ENCODE measurements around the gene FMN1.
"Not testable (repeated sequence)": the region's sequence is repeated elsewhere in the genome, so short reads cannot be mapped to it uniquely, and the experiment has no call there.

Gene FMN1

DNA sequence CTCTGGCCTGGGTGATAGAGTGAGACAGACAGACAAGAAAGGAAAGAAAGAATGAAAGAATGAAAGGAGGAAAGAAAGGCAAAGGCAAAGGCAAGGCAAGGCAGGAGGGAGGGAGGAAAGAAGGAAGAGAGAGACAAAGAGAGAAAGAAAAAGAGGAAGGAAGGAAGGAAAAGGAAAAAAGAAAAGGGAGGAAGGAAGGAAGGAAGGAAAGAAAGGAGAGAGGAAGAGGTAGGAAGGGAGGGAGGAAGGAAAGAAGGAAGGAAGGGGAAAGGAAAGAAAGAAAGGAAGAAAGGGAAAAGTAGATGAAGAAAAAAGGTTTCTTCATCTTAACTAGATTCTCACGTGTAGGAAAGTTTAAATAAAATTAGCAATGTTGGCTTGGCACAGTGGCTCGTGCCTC is 334.5 kb downstream of the FMN1 start:
- no peak for DNase-seq (ENCODE audit: low spot score)

- no peak for DNase-seq (ENCODE audit: low spot score)
These were observed 335.3 kb downstream of the FMN1 start for GRCh38 chr15:32859251-32859650.

- no peak for DNase-seq (ENCODE audit: low spot score)
These were observed 336.8 kb downstream of the FMN1 start for GRCh38 chr15:32857732-32858131.

- no peak for DNase-seq (ENCODE audit: low spot score)
These were observed 337.8 kb downstream of the FMN1 start for GRCh38 chr15:32856753-32857152.

DNA sequence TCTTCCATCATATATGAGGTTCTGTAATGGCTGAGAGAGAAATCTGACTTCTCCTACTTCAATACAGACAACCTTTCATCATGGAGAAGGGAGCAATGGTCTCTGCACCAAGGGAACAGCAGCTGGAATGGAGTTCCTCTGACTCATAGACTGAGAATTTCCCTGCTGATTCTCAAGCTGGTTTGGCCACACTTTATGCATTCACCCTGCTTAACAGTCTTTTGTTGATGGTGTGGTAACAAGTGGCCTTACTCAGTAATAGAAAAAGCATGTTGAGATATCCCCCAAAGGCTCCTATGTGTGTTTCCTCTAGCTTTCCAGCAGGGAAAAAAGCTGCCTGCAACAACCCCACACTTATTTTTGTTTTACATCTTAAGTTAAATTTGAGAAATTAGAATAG is 338.6 kb downstream of the FMN1 start:
- no peak for DNase-seq (ENCODE audit: low spot score)

DNA sequence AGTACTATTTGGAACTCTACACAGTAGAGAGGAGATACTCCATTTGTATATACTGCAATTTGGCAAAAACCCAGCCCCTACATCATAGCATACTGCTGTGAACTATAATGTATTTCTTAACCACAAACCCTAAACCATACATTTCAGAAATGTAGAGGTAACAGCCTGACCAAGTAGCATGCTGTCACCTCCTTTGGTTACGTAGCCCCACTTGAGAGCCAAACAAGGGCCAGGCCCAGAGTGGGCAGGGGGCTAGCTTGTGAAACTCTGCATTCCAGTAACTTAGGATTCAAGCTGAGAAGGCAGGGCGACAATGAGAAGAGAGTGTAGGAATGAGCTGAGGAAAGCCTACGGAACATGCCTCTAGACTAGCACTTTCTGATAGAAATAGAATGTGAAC is 340.9 kb downstream of the FMN1 start:
- DNase-seq (ENCODE audit: low spot score) = no peak

GRCh38 chr15:32852771-32853170 is 341.7 kb downstream of the FMN1 start:
- no peak for DNase-seq (ENCODE audit: low spot score)

DNA sequence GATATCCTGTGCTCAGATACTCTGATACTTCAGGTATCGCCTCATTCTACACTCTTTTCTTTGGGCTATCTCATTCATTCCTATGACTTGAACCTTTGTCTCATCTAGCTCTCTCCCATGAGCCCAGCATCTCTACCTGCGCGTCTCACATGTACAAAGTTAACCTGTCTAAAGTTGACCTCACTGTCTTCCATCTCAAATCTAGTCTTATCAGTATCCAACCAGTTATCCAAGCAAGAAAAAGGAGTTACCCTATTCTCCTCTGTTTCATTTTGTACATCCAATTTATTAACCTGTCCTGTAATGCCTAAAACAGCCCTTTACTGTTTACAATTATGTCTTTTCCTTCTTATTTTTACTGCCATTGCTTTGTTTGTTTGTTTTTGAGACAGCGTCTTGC is 342.5 kb downstream of the FMN1 start:
- no peak for DNase-seq (ENCODE audit: low spot score)

- DNase-seq (ENCODE audit: low spot score) = no peak
These were observed 342.9 kb downstream of the FMN1 start for GRCh38 chr15:32851572-32851971.

DNA sequence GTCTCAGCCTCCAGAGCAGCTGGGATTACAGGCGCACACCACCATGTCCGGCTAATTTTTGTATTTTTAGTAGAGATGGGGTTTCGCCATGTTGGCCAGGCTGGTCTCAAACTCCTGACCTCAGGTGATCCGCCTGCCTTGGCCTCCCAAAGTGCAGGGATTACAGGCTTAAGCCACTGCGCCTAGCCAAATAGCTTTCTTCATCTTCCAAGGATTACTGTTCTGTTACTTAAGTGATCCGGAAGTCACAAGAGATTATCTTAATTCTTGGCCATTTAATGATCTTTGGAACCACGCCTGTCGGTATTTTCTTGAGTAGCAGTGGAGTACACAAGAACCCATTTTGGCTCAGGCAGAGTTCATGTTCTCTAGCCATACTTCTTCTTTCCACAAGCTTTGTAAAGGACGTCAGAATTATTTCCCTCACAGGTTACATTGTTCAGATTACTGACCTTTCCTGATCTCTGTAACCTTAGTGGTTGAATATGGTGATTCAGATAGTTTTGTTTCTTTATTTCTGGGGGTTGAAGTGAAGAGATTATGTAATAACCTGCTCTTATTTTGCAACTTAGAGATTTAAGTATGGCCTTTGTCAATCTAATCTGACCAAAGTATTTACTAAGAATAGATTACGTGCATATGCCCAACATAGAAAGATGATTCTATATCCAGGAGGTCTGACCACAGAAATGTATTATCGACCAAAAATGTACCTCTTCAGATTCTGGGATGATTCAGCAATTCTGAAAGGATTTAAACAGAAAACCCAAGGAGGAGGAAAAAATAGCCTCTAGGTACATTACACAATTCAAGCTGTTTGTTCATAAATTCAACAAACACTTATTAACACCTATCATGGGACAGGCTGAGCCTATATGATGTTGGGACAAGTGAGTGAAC is 344.5 kb downstream of the FMN1 start:
- DNase-seq (ENCODE audit: low spot score) = no peak

GRCh38 chr15:32846671-32847070 is 347.8 kb downstream of the FMN1 start:
- not testable (repeated sequence) for DNase-seq (ENCODE audit: low spot score)

DNA sequence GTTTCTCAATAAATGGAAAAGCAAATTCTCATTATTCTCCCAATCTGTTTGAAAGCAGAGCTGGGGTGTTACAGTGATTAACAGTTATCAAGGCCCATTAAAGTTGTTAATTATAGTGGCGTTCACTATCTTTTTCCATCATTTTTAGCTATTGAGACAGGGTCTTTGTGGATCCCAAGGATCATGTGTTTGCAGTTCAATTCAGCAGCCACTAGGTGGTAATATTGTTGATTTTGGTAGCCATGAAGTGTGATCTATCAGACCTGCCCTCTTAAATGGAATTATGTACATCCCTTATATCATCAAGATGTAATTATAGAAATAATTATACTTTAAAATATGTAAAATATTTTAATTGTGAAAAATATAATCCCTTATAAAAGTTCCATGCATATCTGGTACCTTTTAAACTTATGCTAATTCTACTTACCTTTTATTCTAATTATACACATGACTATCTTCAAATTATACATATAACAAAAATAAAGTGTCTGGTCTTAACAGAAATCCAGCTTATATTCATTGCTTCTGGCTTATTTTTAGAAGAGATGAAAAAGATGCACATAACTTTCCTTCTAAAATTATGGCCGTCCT is 350.3 kb downstream of the FMN1 start:
- DNase-seq (ENCODE audit: low spot score) = no peak

GRCh38 chr15:32843219-32843815 is 351.2 kb downstream of the FMN1 start:
- DNase-seq (ENCODE audit: low spot score) = no peak

GRCh38 chr15:32842081-32842480 is 352.4 kb downstream of the FMN1 start:
- DNase-seq (ENCODE audit: low spot score) = no peak

GRCh38 chr15:32840507-32841245 is 353.8 kb downstream of the FMN1 start:
- DNase-seq (ENCODE audit: low spot score) = no peak

GRCh38 chr15:32838820-32839219 is 355.7 kb downstream of the FMN1 start:
- DNase-seq (ENCODE audit: low spot score) = no peak

DNA sequence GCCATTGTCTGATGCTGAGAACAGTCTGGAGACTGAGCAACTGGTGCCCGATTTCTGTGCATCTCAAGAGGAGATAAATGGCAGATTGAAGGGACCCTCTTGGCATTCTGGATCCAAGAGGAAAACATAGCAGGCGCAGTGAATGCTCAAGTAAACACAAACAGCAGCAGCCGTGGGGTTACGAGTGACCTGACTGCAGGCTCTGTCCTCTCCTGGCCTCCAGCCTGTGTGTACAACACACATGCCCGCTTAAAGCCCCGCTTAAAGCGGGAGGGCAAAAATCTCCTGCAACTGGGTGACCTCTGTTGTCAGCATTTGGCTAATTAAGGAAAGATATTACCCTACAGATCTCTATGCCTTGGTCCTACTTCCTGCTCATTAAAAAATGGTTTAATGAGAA is 356.2 kb downstream of the FMN1 start:
- DNase-seq (ENCODE audit: low spot score) = no peak

DNA sequence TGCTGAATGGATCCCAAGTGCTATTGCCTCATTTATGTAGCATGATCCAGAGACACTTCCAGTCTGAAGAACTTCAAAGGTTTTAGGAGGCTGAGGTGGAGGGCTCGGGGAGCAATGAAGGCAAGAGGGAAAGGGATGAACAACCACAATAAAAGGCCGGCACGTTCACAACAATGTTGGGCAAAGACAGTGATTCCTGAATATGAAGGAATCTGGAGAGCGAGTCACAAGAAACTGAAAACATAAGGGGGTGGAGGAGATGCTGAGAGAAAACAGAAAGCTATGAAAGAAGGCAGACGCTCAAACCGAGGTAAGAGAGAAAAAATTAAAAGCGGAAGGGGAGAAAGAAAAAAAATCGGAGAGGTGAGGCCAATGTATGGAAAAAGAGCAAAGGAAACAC is 356.6 kb downstream of the FMN1 start:
- DNase-seq (ENCODE audit: low spot score) = no peak

DNA sequence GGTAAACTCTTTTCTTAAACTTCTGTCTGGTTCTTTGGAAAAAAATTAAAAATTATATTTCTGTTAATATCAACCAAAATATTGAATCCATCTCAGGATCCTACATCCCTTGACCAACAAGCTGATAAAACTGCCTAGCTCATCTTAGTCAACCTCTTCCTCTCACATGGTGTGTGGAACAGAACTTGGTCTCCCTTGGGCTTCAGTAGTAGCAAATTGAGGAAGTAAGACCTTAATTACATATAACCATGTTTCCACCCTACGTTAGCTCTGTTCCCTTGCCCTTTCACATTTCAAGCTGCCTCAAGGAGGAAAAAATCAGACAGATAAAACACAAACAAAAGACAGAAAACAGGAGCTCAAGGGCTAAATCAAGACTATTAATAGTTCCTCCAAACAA is 360.4 kb downstream of the FMN1 start:
- no peak for DNase-seq (ENCODE audit: low spot score)

DNA sequence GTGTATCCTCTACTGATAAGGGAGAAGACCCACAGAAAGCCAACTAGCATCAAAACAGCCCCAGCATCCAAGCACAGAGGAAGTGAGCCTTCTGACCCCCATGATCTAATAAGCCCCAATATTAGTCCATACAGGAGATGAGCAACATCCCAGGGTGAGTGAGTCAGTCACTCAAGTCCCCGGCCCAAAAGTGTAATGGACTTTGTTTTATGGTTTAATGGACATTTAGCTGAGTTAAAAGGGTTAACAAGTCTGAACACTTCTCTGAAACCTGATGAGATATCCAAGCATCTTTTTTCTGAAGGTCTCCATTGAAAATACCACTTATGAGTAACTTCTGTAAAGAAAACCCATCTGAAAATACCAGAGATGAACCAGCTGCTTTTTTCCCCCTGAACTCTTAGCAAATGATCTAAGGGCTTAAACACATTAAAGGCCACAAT is 361.1 kb downstream of the FMN1 start:
- no peak for DNase-seq (ENCODE audit: low spot score)

DNA sequence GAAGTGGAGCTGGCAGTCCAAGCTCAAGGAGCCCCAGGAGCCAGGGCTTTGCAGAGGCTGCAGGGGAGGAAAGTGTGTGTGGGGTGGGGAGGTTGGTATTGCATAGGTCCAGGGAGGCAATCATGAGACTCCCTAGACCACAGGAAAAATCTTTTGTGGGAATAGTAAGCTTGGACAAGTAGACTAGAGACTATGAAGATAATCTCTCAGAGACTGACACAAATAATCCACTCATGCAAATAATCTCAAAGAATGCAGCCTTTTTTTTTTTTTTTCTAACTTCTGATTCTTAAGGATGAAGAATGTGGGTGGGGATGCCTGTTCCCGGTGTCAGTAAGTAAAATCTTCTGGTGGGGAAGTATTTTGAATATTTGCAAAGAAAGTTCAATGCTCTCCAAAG is 363.0 kb downstream of the FMN1 start:
- DNase-seq (ENCODE audit: low spot score) = no peak

GRCh38 chr15:32830241-32830640 is 364.3 kb downstream of the FMN1 start:
- no peak for DNase-seq (ENCODE audit: low spot score)

DNA sequence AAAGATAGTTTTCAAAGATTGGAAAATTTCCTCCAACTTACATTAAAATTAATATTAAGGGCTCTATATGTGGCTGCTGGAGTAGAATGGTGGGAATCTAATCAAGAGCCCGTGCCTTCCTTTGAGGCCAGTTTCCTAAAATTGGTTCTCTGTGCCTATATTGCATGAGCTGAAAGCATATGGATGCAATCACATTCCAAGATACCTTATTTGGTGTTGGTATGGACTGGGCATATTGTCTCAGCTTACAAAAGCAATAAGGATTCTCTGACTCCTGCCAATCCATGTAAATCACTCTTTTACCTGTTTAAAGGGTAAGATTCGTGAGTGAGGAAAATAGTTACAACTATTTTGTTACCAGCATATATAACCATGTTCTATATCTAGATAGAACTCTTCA is 365.1 kb downstream of the FMN1 start:
- no peak for DNase-seq (ENCODE audit: low spot score)
